Fibroblast of skin of right biceps (primary cell): ENCODE results near the gene ST6GALNAC3.
A peak's percentile ranks its signal among the peaks of the same experiment; 100 is the strongest.

Experiments
- DNase-seq: peaks from one replicate; pipeline ENCODE4 v3.0.0-alpha.2; 2013

The ST6GALNAC3 gene

DNA sequence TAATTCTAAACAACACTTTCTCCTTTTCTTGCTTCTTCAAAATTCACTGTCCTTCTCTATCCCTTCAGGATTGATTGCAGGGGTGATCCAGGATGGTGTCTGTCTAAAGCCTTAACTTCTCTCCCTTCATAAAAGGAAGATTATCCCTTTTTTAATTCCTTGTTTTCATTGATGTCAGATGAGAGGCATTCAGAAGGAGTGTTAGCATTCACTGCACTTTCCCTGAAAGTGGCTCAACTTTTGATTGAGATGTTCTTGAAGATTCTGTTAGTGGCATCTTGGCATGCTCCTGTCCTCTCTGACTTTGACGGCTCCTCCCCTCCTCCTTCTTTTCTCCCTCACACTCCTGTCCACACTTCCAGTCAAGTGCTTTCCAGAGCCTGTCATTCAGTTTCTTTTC is 71.6 kb downstream of the ST6GALNAC3 start:
- no peak for DNase-seq

DNA sequence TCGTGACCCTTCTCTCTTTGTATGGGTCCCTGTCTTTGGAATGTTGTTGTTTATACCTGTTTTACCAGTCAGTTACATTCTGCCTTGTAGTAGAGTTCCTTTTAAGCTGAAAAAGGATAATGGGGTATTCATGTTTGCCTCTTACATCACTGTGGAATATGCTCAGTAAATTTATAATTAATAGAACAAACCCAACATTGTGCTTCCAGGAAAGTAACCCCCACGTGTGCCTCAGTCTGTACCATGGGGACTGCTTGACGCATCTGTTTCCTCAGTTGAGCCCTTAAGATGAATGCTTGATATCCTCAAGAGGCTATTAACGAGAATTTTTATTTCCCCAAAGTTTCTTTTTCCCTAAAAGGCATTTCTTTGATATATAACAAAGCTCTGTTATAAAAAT is 73.4 kb downstream of the ST6GALNAC3 start:
- no peak for DNase-seq

DNA sequence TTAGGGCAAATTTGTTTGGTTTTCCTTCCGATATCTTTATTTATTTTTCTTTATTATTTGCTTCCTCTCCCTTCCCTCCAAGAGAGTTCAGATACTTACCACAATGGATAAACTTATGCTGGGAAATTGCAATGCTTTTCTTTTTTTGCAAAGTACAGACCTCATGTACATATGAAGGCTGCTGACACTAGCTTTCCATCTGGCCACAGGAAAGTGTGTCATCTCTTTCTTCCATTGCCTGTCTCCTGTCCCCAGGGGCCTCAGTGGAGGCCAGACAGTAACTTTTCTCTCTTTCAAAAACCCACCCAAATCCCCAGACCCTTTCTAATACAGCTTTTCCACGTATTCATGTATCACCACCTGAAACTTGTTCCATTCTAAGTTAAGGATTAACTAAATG is 73.9 kb downstream of the ST6GALNAC3 start:
- DNase-seq, result no peak

DNA sequence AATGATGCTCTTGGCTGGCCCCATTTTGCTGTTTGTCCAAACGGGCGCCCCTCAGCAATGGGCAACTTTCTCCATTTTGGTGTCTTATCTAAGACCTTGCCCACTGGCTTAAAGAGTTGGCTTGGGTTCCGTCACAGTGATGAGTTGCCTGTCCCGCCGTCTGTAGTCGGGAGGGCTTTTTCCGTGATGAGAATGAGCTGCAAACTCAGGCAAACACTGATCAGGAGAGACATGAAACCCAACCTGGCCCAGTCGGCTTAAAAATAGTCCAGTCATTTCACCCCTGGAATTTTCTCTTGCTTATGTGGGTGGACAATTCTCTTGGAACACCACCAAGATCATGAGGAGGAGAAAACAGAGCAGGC is 79.3 kb downstream of the ST6GALNAC3 start:
- DNase-seq, result no peak

DNA sequence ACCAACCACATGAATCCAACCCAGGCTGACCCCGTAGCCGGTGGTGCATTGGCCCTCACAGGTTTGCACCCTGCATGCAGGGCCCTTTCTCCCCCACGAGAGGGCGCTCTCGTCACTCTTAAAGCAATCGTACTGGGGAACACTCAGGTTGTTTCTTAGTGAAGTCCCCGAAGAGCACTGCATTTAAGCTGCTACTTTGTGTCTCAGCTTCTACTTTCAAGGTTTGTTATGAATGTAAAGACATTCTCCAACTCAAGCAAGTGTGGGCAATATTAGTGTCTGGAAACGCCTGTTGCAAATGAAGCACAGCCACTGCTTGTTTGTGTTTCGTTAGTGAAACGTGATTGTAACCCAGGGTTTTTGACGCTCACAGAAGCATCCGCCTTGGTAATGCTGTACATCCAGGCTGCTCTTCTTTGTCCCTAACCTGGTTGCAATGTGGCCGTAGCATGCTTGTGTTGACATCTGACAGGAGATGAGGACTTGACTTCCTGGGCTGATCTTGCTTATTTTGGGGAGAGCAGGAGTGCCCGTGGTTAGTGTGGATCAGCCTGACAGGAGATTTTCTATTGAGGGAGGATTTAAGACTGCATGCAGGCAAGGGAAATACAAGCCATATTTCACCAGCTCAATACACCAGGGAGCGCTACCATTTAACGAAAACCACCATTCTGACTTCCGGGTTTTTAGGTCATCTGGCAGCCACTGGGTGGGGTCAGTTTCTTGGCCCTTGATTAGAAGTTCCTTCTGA is 79.8 kb downstream of the ST6GALNAC3 start:
- peak; percentile 71 for DNase-seq

DNA sequence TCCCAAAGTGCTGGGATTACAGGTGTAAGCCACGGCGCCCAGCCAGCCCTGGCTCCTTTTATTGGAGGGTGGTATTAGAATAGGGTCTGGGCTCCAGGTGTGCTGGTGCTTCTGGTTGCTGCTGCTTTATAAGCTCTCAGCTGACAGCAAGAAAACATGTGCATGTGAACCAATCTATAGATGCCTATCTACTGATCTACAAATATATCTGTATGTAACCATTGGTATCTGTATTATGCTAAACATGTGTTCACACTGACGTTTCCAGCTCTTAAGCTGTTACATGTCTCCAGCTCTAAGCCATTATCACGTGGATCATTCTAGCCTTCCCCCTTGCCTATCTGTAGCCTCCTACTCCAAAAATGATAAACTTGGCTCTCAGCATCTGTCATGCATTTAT is 82.4 kb downstream of the ST6GALNAC3 start:
- DNase-seq, result no peak

DNA sequence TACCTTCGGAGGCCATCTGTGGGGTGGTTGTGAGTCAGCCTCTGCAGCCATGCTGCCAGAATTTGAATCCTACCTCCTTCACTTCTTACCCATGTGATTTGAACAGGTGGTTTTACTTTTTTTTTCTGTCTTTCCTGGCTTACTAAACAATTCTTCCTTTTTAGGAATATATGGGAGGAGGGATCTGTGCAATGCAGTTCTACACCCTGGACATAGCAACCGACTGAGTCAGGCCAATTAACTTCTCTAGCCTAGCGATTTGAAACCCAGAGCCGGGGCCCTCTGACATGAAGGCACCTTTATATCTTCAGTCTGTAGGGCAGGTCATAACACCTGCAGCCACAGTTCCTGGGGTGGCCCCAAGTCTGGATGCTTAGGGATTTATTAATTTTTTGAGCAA is 83.6 kb downstream of the ST6GALNAC3 start:
- DNase-seq, result peak; percentile 28

DNA sequence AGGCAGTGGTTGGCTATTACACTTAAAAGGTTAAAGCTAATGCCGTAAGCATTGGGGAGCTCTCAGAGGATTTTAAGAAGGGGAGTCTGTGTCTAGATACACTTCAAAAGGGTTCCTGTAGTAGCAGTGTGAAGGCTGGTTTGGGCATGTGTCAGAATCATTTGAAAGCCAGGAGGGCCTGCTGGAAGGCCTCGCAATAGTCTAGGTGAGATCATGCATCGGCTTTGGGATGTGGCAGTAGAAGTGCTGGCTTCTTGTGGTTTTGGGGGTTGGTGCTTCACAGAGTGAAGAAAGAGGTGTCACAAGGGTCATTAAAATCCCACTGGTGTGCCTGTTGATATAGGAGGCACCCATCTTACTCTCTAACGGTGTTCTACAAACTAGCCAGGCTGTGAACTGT is 85.7 kb downstream of the ST6GALNAC3 start:
- DNase-seq, result no peak

DNA sequence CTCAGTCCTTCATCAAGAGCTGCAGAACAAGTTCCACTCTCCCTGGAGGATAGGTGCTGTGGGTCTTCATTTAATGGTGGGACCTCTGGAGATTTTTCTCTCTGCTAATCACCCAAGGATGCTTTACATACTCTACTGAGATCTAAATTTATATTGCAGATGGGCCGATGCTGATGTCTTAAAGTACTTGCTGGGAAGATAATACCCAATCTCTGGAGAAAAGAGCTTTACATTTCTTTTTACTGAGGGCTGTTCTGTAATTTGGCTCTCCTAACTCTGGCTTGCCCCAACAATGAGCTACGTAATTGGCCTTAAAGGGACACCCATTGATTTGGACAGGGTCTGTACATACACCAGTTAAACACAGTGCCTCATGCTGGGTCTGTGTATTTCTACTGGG is 86.9 kb downstream of the ST6GALNAC3 start:
- DNase-seq, result no peak

DNA sequence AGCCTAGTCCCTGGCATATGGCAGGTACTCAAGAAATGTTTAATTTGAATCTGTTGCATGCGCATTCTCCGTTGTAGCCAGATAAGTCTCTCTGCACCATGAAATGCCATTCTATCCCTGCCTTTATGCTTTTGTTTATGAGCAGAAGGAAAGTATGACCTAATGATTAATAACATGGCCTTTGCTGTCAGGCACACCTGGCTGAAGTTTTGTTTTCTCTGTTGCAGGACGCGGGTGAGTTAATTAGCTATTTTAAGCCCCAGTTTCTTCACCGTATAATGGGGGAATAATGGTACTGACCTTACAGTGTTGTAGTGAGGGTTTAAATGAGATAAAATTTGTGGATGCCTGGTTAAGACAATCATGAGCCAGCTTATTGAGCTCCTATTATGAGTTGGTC is 87.7 kb downstream of the ST6GALNAC3 start:
- no peak for DNase-seq

DNA sequence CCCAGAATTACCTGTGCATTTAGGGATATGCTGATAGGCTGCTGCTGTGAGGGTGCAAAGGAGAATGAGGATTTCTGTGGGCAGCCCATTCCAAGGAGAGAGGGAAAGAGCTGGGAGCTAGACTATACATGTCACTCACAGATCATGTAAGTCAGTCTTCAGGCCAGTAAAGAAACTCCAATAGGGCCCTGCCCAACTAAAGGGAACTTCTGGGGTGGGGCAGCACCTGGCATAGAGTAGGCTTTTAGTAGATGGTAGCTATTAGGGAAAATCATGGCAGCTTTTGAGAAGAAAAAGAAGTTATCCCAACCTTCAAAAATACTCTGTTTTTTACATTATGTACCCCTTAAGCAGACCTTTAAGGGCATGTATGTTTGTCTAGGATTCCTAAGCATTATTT is 89.6 kb downstream of the ST6GALNAC3 start:
- no peak for DNase-seq

DNA sequence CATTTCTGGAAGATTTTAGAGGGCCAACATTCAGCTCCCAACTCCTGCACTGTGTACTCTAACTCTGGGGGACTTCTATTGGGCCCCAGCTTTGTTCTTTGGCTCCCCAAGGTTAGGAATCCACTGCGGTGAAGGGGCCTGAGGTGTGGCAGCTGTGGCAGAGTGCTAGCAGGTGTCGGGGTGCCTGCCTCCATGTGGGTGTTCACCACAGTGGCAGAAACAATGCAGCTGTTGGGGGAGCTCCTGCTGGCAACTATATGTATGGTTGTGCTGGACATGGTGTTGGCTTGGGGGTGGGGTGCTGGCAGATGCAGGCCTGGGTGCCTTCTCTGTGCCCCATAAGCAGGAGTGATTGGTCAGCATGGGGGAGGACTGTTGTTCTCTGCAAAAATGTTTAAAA is 95.5 kb downstream of the ST6GALNAC3 start:
- no peak for DNase-seq

DNA sequence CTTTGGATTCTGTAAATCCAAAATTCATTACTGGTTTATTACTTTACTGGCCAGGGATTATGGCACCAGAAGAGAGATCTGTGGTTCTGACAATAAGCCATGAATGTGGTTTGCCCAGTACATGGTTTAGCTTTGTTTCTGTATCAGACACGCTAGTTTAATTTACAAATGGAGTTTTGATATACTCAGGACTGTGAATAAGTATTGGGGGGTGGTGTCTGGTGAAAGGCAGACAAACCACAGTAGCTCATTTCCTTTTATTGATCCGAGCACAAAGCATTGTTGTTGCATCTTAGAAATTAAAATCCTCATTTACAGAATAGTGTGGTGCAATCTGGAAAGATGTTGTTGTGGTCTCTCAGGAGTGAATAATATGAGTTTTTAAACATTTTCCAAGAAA is 96.0 kb downstream of the ST6GALNAC3 start:
- DNase-seq, result no peak

DNA sequence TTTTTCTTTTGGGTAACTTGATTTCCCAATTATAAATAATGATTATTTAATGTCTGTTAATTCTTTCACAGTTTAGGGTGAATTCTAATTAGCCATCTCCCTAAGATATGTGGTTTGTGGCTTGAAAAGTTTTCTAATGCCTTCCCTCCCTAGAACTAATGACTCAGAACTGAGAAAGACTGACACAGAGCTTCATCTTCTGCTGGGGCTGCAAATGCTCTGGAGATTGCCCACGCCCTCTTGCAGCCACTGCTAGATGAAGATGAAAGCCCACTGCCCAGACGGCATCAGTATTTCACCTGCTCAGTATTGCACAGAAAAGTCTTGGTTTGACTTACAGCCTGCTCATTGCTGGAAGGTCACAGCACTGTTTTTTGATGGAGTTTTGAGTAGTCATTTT is 101.5 kb downstream of the ST6GALNAC3 start:
- DNase-seq, result peak; percentile 31

DNA sequence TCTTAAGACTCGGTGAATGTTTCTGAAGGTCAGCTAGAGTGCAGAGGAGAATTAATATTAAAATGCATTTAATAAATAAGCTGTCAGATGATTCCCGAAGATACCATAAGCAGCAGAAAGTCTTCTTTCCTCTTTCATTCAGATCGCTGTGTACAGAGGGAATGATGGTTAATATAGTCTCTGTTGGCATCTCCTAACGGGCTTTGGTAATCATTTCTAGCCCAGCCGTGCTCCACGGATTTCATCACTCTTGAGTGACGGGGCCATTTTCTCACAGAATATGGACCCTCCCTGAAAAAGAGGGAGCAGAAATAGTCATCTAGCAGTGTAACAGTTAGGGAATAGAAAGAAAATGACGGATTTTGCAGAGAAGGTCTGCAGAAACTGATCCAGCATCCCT is 103.1 kb downstream of the ST6GALNAC3 start:
- no peak for DNase-seq

DNA sequence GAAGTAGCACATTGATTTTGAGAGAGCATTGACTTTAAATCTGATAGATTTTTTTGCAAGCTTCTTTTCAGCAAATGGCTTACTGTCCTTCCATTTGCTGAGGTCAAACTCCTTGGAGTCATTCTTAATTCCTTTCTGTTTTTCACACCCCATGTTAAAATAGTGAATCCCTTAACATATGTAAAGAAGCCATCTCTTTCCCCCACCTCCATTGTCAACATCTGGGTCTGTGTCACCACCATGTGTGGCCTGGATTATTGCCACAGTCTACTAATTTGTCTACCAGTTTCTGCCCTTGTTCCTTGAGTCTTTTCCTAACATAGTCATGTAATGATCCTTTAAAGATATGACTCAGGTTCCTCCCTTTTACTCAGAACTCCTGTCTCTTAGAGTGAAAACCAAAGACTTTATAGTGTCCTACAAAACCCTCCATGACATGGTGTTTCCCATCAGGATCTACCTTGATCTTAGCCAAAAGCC is 104.7 kb downstream of the ST6GALNAC3 start:
- DNase-seq, result peak; percentile 54

DNA sequence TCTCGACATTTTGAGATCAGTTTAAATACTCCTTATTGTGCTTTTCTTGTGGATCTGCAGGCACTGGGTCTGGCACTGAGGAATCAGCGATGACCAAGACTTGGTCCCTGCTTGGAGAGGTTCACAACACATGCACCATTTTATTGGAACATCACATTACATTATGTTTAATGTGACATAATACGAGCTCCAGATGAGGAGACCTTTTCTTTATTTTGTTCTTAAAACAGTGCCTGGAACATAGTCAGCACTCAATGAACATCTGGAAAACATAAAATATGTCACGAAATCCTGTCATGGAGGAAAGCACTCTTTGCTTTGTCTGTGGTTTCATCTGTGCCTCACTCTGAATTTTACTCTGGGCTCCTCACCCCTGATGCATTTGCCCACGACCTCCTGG is 110.7 kb downstream of the ST6GALNAC3 start:
- DNase-seq, result no peak

DNA sequence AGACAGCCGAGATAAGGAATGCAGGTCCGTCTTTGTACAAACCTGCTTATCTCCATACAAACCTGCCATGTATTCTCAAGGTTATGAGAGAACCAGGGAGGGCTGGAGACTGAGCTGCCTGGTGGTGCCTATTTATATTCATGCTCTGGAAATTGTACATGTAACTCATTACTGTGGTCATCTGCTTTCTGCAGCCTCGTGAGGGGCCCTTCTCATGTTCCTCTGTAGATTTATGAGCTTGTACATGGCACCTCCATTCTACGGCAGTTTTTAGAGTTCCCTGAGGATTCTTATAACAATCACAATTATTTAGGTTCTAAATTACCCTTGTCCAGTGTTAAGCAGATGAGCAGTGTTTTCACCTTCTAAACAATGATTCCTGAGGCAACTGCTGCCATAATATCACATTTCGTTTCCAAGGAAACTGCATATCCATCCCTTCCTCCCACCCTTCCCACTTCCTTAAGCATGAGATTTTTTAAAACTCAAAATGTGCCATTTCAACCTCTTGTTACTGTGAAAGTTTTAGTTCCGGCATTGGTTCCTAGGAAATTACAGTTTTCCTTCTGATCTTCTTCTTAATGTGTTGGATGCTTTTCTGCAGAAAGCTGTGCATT is 112.1 kb downstream of the ST6GALNAC3 start:
- no peak for DNase-seq

DNA sequence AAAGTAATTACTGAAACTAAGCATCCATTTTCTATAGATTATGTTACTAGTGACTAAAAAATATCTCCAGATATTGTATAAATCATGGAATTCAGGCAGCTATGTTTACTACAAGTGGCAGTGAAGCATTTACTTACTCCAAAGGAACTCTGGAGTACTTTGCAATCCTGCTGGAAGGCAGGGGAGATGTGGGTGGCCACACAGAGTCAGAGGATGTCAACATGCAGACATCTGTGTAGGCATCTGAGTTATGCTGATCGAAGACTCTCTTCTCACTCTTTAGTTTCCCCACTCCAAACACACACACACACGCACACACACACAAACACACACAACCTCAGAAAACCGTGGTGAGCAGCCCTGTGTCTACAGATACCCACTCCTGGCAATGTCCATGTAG is 112.9 kb downstream of the ST6GALNAC3 start:
- DNase-seq, result no peak

DNA sequence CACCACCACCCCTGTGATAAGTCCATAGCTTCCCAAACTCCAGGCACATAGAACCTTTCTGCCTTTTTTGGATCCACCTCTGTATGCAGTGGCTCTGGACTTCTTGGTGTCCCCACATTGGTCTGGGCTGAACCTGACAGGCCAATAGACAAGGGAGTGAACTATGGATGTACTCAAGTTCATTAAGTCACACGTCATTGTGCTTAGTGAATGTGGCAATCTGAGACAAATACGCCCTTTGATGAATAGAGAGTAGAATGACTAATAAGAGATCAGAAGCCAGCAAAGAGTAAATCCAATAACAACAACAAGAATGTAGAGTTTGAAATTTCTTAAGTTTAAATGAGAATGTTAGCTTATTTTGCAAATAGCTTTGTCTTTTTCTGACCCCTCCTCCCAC is 114.8 kb downstream of the ST6GALNAC3 start:
- no peak for DNase-seq

DNA sequence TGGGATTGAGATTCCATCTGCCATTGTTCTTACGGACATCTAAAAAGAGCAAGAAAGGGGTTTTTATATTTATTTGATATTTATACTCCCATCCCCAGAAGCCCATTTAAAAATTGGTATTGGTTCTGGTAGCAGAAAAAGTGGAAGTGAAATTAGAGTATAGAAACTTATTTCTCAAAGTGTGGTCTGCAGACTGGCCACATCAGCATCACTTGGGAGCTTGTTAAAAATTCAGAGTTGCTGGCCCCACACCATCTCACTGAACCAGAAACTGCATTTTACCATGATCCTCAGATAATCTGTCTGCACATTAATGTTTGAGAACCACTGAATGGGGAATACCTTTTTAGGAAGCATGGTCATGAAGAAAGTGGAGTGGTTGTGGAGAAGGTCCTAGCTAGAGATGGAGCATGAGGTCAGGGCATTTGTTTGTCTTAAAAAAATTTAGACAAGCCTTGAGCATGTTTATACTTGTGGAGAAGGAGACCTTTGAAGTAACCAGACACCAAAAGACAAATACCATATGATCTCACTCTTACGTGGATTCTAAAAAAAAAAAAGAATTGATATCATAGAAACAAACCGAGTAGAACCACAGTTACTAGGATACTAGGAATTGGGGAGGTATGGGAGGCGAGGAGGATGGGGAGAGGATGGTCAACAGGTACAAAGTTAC is 116.3 kb downstream of the ST6GALNAC3 start:
- DNase-seq, result no peak

DNA sequence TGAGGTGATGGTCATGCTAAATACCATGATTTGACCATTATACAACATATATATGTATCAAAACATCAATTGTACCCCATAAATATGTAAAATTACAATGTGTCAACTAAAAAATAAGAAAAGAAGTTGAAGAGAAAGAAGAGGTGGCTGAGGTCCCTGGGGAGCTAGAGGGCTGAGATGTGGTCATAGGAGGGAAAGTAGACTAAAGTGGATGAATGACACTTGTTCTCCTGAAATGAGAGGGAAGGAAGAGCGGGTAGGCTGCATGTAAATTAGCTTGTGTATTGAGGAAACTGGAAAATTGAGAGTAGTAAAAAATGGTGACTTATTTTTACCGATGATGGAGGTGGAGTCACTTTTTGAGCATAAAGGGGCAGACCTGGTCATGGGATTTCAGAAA is 117.0 kb downstream of the ST6GALNAC3 start:
- no peak for DNase-seq

DNA sequence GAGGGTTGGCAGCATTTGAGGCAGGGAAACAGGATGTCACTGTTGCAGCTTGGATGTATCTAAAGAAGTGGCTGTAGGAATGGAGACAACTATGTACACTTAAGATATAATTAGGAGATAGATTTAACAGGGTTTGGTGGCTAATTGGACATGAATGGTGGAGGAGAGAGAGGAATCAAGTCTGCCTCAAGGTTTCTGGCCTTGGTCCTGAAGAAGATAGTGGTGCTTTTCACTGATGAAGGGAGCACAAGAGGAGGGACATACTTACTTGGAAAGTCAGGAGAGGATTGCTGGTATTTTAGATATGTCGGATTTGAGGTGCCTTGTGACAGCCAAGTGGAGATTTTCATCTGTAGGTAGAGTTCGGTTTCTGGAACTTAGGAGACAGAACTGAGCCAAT is 123.9 kb downstream of the ST6GALNAC3 start:
- no peak for DNase-seq

DNA sequence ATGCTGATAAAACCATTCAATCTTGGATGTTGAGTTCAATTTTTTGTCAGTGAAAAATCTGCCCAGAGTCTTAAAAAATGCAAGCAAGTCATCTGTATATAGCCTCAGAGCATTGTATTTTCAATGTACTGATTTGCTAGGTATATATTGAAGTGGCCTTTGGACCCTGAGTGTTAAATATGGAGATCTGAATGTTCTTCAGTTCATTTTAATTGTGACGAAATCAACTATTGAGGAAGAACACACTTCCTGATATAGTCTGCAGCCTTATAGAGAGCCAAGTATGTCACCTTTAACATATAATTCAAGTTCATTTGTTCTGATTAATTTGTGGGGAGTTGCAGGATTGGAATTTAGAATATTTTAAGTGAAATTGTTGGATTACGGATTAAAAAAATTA is 128.1 kb downstream of the ST6GALNAC3 start:
- DNase-seq, result no peak
